ENCODE results near the gene COL21A1.

COL21A1 gene

DNA sequence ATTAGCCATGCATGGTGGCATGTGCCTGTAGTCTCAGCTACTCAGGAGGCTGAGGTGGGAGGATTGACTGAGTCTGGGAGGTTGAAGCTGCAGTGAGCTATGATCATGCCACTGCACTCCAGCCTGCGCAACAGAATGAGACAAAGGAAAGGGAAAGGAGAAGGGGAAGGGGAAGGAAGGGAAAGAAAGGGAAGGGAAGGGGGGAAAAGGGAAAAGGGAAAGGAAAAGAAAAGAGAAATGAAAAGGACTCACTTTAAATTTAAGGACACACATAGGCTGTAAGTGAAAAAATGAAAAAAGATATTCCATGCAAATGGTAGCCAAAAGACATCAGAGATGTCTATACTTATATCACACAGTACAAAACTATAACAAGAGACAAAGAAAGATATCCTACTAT, 74.2 kb downstream of the COL21A1 start:
- no peak for DNase-seq

DNA sequence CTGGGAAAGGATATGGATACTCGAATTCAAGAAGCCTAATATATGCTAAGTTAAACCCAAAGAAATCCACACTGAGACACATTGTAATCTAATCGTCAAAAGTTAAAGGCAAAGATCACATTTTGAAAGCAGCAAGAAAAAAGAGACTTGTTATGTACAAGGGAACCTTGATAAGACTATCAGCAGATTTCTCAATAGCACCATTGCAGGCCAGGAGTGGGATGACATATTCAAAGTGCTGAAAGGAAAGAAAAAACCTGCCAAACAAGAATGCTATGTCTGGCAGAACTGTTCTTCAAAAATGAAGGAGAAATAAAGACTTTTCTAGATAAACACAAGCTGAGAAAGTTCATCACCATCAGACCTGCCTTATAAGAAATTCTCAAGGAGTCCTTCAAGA, 75.2 kb downstream of the COL21A1 start:
- DNase-seq: no peak

DNA sequence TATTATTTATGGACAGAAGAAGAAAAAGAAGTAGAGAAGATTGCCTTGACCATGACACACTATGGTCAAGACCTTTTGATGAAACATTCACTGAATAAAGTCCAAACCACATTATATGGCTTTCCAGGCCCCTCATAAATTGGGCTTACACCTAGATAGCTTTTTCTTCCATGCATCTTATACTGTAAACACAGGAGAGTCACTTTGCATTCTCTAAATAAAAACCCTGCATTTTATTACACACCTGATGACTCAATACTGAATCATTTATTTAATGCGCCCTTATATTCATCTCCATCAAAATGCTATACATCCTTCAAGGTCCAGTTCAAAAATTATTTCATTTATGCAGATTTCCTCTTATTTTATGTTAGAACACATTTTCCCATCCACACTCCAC, 78.0 kb downstream of the COL21A1 start:
- DNase-seq: no peak

DNA sequence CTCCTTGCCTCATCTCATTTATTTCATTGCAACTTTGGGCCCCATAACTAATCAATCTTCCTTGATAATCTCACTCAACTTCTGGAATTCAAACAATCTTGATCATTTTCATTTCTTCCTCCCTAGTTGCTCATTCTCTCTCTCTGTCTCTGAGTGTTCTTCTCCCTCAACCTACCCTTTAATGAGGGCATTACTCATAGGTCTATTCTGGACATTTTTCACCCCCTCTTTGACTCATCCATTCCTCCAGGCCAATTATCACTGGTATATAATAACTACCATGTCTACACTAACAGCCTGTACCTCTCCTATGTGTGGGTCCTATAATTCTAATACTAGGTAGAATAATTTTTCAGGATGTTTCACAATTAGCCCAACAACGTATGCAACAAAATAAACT, 78.8 kb downstream of the COL21A1 start:
- DNase-seq: no peak

DNA sequence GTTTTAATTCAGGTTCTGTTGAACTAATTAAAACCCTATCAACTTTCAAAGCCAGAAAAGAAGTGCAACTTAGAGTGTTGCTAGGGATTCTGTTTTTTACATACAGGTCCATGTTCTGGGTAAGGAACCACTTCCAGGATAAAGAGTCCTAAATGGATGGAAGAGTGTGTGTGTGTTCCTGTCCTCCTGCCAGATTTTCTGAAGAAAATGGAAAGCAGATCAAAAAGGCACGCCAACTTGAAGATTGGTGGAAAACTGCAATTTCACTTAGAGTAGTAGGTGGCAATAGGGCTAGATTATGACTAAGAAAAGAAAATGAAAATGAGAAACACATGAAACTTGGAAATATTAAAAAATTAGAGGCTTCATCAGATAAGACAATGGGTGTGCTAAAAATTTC, 85.3 kb downstream of the COL21A1 start:
- DNase-seq: no peak

DNA sequence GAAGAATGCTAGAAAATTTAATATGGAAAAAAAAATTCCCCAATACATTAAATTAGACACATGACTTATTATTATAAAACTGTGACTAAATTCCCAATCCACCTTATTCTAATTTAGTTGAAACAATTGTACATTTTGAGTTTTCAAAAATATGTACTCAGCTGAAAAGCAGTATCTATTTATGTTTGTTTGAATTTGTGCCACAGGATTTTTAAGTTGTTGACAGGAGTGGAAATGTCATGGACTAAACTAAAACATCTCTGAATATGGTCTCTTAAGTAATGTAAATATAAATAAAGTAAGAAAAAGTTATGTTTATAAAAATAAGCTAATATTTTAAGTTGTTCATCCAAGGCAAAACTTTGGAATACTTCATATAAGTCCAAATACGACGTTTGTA, 86.9 kb downstream of the COL21A1 start:
- no peak for DNase-seq

DNA sequence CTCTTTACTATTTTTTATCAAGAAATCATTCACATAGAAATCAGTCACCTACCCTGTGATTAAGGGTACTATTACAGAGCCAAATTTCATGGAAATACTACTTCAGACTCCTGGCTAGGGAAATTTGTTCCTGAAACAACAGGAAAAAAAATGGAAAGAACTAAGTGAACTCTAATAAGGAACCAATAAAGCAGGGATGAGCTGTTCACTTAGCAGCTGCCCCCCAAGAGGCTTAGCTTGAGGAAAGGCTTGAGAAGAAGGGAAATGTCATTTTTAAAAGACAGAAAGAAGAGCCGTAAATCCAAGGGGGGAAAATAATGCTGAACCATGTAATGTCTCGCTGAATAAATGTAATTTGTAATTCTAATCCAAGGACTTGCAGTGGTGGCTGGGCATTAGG, 88.8 kb downstream of the COL21A1 start:
- no peak for DNase-seq

DNA sequence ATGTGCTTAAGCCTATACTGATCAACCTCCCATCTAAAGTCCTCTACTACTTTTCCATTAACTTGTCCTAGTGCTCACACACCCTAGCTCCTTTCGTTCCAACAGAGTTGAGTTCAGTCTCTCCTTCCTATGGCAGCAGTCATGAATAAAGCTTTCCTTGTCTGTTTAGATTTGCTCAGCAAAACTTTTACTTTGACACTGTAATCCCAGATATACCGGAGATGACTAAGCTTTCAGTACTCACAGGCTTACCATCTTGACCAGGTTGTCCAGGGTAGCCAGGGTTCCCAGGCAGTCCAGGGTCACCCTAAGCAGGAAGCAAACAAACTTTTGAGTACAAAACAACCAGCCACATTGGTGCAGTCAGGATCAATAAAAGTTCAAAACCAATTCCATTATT, 90.7 kb downstream of the COL21A1 start:
- no peak for DNase-seq

DNA sequence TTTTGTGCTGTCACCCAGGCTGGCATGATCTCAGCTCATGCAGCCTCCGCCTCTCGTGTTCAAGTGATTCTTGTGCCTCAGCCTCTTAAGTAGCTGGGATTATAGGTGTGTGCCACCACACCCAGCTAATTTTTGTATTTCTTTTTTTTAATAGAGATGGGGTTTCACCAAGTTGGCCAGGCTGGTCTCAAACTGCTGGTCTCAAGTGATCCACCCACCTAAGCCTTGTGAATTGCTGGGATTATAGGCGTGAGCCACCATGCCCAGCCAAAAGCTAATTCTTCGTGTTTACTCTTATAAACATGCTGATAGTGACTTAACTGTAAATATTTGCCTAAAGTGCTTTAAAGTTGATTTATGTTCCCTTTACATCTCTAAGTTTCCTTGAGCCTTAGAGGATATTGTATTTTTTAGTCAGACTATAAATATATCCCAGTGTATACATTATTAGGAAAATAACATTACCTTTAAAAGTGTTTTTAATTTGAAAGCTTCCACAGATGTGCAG, 91.7 kb downstream of the COL21A1 start:
- no peak for DNase-seq

DNA sequence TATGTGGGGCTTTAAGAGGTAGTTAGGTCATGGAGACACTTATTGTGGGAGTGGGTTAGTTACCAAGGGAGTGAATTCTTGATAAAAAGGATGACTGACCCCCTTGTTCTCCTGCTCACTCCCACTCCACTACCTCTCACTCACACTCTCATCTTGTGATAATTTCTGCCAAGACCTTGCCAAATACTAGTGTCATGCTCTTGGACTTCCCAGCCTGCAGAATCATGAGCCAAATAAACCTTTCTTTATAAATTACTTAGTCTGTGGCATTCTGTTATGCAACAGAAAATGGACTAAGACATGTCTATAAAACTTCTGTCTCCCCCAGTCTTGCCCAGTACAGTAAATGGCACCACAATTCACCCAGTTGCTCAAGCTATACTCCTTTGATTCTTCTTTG, 93.3 kb downstream of the COL21A1 start:
- no peak for DNase-seq

DNA sequence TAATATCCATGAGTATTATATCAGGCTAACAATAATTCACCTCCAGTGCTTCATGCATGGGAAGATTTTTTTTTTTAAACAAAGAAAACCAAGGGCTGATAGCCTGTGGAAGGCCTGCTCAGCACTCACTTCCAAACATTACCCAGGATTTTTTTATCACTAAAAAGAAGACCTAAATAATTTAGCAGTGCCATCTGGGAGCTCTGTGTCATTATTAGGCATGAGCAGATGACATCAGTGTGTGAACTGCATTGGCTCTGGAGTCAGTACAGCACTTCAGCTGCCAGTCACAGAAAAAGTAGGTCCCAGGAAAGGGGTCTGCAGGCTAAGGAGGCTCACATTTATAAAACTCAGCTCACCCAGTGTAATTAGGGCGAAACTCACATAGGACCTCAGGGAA, 94.8 kb downstream of the COL21A1 start:
- no peak for DNase-seq

DNA sequence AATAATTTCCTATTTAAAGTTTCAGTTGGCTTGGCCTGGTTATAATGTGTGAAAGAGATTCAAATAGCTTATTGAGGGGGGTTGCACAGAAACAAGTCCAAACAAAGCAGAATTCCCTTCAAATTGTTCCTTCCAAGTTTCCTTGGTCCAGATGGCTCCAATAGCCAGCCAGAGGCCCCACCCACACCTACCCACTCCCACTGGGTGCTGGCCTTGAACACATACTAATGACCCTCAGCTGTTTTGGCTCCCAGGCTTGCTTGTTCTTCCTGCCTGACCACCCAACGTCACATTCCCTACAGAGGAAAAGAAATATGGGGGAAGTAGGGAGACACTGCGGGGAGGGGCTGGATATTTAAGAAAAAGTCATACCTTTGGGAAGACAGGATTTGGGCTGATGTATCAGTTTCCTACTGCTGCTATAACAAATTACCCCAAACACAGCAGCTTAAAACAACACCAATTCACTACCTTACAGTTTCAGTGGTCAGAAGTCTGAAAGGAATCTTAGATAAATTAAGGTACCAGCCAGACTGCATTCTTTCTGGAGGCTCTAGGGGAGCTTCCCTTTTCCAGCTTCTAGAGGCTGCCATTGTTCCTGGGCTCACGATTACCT, 95.7 kb downstream of the COL21A1 start:
- DNase-seq: no peak

DNA sequence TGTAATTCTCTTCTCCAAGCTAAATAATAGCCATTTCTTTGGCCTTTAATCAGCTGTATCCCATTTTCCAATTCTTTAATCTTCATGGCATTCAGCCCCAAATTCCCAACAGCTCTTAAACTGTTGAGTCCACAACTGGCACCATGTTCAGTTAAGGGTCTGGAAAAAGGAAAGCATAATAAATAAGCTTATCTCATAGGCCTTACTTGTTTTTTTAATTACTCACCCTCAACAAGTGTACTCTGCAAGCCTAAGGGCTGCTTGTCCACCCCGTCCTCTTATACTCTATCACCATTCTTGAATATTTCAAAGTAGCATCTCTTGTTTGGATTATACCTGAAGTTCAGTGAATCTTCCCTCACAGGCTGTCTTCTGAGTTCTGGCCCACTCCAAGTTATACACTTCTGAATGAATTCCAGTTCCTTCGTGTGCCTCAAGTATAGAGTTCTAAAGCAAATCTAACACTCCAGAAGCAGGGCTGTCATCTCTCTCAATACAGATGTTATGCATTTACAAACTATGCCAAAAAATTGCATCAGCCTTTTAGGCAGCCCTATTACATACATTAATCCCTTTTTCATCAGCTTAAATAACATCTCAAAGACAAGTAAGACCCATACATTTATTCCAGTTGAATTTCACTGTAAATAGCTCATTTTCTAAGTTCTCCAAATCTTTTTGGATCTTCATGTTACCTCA, 98.7 kb downstream of the COL21A1 start:
- DNase-seq: no peak

DNA sequence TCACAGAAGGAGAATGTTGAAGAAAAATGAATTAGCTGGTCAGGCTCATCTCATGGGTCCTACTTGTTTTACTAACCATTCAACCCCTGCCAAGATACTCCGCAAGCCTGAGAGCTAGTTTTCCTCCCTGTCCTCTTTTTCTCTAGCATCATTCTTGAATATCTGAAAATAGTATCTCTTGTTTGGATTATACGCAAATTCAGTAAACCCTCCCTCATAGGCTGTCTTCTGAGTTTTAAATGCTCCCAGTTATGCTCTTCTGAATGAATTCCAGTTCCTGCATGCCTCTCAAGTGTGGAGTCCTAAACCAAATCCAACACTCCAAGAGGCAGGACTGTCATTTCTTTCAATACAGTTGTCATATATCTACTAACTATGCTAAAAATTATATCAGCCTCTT, 99.6 kb downstream of the COL21A1 start:
- no peak for DNase-seq

DNA sequence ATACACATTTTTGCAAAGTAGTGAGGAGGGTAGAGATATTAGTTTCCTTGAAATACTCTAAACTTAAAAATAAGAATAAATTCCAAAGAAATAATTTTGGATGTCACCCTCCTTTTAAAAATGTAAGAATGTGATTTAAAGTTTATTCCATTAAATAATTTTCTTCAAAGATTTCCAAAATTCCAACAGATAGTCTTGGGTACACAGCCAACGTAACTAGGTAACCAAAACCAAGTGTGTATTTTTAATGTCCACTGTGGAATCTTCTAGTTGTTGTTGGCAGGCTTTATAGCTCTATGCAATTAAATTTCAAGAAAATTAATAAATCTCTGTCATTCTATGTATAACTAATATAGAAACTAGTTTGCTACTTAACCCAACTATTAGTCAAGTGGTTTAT, 101.3 kb downstream of the COL21A1 start:
- no peak for DNase-seq

DNA sequence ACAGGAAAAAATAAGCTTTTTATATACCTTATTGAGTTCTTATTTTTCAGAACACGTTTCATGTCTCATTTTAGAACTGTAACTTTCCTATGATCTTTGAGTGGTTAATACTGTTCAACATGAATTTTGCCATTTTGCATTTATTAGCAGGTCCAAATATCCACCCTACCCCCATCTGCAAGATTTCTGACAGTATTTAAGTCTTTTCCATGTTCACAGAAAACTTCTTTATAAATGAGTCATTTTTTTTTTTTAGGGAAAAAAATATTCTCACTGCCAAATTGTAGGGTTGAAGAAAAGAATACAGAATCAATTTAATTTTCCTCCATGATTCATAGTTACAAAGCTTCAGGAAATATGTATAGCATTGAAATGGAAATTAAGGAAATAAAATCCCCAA, 101.8 kb downstream of the COL21A1 start:
- no peak for DNase-seq

DNA sequence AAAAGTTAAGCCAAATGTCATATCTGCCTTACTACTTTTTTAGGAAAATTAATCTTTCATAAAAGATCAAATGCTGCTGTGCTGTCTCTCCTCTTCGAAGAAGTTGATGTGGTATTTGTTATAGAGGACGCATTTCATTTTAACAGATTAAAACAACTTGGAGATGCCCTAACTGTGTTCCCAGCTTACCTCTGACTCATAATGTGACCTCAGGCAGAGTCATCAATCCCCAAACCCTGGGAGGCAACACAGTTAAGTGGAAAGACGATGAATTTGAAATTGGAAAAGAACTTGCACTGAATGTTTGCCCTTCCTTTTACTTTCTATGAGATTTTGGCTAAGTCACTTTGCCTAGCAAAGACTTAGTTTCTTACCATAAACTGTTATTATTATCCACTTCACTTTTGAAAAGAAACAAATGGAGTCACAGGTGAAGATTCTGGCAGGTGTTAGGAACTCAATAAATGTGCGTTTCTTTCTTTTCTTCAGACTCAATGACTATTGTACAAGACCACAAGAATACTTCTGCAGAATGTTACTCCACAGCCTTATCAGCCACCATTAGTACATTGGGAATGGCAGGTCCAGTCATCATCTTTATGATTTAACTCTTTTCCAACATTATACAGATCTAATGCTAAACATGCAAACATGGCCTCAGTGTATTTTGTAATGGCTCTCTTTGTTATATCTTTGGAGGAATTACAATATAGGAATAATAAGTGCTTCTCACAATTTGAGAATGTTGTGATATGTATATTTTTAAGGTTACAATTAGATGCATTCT, 102.6 kb downstream of the COL21A1 start:
- no peak for DNase-seq

DNA sequence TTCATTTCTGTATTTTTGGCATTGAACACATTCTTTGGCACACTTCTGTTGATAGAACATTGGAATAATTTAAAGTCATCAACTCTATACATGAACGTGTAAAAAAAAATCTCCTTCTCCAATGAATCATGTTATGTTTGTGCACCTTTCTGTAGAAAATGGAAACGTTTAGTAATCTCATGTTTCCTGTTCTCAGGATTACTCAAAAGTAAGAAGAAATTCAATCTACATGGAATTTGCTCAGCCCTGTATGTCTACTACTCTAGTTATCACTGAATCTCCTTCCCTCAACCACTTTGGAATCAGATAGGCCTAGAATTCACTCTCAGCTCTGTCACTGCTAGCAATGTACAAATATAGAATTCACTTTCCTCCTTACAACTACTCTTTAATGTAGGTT, 103.6 kb downstream of the COL21A1 start:
- DNase-seq: no peak

DNA sequence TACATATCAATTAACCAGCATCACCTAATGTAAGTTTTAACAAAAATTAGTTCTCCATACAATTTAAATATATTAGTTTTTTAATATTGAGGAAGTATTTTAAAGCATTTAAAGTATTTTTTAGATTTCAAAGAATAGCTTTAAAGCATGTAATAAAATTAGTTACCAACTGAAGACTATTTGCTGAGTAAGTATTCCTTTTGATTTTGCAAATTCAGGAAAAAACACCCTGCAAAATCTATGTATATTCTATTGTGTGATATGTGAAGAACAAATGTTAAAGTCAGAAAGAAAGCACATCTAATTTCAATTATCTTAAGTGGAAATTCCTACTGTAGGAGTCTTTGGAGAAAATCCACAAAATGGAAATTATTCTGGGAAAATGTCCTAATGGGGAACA, 107.3 kb downstream of the COL21A1 start:
- no peak for DNase-seq

DNA sequence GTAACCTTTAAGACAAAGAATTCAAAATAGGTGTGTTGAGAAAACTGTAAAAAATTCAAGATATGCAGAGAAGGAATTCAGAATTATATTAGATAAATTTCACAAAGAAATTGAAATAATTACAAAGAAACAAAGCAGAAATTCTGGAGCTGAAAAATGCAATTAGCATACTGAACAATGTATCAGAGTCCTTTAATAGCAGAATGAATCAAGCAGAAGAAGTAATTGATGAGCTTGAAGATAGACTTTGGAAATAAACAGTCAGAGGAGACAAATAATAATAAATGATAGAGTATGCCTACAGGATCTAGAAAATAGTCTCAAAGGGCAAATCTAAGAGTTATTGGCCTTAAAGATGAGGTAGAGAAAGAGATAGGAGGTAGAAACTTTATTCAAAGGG, 131.7 kb downstream of the COL21A1 start:
- no peak for DNase-seq

DNA sequence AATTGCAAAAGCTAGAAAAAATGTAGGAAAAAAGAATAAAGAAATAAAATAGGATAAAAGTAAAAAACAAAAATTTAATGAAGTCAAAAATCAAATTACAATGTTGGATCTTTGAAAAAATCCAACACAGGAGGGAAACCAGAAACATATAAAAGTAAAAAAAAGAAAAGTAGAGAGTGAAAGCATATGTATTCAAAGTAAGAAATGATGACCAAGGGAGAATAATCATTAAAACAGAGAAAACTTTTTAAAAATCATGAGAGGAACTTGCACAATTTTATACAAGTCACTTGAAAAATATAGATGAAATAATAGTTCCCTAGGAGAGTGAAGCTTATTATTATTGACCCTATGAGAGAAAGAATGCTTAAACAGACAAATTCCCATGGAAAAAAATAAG, 138.2 kb downstream of the COL21A1 start:
- DNase-seq: no peak

DNA sequence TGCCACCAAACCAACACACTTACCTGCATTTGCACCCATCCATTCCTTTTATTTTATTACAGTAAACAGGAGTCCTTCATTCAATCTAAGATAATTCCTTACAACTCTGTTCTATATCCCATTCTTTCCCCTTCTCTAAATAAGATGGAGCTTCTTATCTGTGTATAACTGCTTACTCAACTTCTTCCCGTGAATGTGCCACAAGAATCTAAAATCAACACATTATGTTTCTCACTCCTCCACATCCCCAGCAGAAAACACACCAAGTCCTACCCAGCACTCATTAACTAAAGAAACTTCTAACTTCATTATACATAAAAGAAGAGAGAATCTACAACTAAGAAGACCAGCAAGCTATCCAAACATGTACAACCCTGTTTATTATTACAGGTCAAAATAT, 141.1 kb downstream of the COL21A1 start:
- no peak for DNase-seq

DNA sequence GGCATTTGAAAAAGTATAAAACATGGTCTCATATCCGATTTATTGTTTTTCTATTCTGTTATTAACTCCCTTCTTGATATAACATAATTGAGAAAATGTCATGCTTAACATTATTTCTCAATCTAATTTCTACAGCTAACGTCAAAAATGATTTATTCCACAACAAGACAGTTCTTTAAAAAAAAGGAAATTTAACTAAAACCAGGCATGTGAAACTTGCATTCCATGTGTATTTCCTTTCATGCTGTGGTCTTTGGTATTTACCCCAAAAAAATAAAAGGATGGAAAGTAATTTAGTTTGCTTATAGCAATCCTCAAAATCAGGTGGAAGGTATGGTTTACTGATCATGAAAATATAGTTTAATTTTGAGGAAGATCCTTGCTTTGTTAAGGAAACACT, 142.8 kb downstream of the COL21A1 start:
- no peak for DNase-seq

DNA sequence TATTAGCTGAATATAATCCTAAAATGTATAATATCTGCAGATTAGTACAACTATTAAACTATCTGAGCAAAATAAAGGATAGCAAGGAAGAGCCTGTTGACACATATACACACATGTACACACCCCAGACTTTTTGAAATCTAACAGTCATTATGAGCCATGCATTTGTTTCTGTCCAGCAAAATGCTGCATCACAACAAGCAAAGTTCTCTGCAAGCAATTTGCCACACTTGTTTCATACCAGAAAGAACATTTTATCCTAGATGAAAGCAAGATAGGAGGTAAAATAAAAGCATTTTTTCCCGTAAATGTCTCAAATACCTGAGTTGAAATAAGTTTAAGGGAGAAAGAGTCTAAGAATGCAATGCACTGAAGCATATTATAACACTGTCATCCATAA, 145.2 kb downstream of the COL21A1 start:
- DNase-seq: no peak

Data from NCI-H146 (cell line).